ENCODE data around the gene MAPK1.

Gene MAPK1

DNA sequence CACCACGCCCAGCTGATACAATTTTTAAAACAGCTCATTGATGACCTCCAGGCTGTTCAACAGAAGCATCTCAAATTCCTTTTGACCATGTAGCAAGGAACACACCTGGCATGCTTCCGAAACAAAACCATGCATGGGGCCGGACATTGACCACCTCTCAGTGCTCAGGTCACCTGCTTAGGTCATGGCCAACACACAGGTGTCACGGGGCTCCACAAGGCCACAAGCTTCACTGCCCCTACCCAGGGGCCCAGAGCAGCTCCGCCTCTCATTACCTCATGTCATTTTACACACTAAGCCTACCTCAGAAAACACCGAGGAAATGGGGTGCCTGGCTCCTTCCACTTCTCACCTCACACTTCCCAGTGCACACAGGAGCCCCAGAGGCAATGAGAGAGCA, 158.5 kb downstream of the MAPK1 start:
- TF ChIP-seq, protein P1, sequence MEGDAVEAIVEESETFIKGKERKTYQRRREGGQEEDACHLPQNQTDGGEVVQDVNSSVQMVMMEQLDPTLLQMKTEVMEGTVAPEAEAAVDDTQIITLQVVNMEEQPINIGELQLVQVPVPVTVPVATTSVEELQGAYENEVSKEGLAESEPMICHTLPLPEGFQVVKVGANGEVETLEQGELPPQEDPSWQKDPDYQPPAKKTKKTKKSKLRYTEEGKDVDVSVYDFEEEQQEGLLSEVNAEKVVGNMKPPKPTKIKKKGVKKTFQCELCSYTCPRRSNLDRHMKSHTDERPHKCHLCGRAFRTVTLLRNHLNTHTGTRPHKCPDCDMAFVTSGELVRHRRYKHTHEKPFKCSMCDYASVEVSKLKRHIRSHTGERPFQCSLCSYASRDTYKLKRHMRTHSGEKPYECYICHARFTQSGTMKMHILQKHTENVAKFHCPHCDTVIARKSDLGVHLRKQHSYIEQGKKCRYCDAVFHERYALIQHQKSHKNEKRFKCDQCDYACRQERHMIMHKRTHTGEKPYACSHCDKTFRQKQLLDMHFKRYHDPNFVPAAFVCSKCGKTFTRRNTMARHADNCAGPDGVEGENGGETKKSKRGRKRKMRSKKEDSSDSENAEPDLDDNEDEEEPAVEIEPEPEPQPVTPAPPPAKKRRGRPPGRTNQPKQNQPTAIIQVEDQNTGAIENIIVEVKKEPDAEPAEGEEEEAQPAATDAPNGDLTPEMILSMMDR (IDR thresholded peaks at IDR 0.05; ENCODE audit: insufficient read depth, missing control alignments) = no peak
- DNase-seq (ENCODE audit: insufficient read length, low spot score) (no peak), FAIRE-seq (no peak)

DNA sequence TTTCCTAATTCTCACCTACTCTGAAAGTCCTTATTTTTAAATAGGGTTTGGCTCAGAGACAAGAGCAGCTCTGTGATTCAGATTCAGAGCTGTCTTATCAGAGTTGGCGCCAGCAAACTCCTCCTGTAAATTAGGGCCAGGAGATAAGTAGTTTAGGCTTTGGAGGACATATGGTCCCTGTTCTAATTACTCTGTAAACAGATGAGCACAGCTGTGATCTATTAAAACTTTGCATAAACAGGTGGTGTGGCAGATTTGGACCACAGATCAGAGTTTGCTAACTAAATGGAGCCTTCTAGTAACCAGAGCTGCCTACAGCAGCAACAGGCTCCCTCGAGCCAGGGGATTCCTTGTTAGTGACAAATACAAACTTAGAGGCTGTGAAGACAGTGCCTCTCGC, 159.8 kb downstream of the MAPK1 start:
- TF ChIP-seq, protein P1 (IDR thresholded peaks at IDR 0.05; ENCODE audit: insufficient read depth, missing control alignments) = no peak
- DNase-seq (ENCODE audit: insufficient read length, low spot score) = peak; percentile 55
- peak; percentile 96 for FAIRE-seq
